GM19438 (cell line): ENCODE results near the gene KCNAB1.

Experiments
- ATAC-seq: cut with Tn5 transposase; IDR thresholded peaks from one replicate; pipeline ENCODE4 v1.9.1; 2021; ENCODE audit warnings: low read depth; ENCODE audit not compliant: unreplicated experiment

KCNAB1 gene

DNA sequence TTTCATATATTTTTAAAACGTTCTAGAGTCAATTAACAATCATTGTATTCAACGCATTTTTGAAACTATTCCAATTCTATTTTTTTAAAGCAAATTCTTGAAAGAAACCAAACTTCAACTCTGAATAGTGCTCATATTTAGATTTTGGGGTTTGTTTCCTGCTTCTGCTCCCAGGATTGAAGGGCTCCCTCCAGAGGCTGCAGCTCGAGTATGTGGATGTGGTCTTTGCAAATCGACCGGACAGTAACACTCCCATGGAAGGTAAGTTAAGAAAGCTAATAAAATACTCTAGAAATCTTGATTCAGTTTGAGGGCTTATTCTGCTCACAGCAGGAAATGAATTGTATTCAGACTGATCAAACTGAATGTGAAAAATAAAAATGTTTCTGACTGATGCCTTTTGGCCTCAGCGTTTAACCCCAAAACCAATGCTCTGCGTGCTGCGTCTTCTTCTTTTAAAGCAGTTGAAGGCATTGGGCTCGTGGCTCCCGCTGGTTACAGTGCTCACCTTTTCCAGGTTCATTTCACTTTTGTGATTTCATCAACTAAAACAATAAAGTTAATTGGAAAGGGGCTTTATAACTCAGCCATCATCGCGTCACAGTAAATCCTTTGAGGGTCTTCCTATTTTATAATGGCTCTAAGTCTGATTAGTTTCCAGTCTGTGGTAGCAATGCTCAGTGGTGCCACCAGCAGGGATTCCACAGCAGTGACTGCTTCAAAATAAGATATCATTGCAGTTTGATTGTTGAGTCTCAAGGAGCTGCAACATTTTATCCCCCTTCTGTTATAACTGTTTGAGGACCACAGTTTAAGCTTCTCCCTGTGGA, 354.4 kb downstream of the KCNAB1 start:
- no peak for ATAC-seq

DNA sequence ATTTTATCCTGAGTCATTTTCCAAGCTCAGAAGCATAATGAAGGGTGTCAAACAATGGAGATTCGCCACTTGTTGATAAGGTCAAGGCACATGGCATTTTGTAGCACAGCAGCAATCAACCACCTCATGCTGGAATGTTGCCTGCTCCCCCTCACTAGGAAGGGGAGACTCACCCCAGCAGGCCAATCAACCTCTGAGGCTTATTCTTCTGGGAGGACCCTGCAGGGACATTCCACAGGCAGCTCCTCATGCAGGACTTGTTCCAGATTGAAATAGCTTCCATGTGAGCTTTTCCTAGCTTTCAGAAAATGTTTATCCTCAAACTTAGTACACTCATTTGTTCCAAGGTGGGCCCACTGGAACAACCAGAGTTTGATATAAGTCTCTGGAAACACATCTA, 356.9 kb downstream of the KCNAB1 start:
- no peak for ATAC-seq

DNA sequence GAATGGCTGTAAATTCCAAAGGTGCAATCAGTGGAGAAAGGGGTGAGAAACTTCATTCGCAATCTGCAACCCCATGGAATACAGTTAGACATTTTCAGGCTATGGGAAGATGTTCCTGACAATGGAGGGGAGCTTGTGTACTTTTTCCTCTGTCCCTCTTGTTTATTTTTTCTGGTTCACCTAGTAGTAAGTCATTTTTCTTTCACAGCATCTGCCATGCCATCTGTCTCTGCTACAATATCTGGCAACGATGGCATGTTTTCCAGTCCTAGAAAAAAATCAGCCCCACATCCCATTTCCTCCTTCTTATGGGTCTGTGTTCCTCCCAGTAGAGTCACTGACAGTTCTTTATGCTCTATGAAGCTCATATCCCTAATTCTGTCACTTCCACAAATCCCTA, 358.5 kb downstream of the KCNAB1 start:
- ATAC-seq: no peak

DNA sequence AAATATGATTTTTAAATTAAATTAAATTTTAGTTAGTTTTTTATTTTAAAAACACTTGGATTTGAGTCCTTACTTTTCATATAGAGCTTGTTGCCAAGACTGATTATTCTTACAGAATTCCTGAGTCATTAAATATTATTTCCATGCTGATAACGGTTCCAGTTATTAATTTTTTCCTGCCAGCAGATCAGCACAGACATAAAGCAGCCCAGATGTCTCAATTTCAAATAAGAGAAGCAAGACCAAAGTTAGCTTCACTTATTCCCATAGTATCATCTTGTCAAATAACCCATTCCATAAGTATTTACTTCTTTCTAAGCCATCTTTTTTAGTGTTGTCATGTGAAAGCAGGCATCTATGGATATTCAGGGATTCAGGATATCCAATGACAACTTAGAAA, 359.2 kb downstream of the KCNAB1 start:
- no peak for ATAC-seq

DNA sequence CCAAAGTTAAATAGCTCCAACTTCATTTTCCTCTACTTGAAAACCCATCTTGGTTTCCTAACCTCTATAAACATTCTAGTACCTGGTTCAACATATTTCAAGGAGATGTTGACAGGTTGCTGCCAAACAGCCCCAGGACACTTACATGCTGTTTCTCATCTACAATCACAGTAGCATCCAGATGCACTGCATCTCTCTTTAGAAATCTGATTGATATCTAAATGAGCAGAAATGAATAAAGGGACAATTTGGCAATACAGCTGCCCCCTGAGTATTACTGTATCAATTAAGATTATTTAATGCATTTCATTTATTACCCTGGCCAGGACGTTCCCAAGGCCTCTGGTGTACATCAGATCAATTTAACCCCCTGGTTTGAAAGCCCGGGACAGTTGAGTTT, 360.6 kb downstream of the KCNAB1 start:
- no peak for ATAC-seq

DNA sequence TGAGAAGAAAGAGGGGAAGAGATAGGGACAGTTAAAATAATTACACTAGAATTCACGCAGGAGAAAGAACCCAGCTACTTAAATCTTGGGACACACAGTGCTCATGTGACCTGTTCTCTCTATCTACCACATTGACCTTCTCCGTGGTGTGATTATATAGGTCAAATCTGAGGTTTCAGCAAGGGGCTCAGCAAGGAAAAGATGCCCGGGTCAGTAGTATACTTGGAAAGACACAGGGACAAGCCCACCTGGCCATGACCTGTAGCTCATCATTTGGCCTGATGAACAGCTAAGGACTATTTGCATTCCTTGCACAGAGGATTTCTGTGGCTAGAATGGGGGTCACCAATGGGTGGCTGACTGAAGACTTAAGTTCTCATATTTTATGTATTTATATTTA, 362.6 kb downstream of the KCNAB1 start:
- ATAC-seq: no peak

DNA sequence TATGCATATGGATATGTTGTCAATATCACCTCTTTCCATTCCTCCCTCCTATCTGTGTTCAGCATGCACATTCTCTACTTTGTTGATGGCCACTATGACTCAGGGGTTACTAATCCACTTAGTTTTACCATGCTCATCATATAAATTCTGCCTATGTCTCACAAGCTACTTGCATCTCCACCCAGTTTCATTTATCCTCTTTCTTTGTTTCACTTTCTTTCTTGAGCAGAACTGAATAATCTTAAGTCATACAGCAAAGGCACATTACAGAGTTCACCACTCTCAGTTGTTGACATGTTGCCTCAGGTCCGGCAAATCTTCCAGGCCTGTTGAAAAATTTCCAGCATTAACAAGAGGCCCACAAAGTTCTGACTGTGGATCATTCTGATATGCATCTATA, 363.0 kb downstream of the KCNAB1 start:
- peak; percentile 80 for ATAC-seq

DNA sequence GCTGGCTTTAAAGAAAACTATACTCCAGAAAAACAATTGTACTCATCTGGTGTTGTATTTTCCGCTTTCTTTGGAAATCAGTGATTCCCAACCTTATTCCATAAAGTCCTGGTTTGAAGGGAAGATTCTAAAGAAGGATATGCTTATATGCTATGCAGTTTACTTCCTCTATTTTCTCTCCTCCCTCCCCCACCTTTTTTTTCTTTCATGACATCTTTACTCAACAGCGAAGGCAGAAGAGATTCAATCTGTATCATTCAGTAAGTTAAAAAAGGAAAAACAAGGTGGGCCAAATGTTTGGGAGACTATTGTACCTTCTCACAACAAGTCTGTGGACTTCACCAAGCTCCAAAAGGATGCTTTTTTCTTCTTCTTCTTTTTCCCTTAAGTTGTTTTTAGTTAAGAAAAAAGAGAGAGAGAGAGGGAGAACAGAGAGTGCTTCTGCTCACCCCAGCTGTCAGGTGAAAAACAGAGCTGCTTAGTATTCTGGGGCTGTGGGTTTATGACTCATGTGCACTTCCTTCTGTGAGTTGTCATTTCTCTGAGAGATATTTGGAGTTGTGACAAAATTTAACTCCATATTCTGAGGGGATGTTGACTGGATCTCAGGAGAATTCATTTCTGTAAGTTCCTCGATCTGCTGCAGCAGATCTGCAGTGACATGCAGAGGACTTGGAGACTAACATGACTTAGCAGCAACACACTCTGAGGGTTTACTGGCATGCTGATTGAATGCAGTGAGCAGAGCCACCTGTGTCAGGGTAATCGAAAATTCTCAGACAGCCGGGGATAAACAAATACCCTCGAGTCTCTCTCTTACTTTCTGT, 363.8 kb downstream of the KCNAB1 start:
- ATAC-seq: peak; percentile 86

DNA sequence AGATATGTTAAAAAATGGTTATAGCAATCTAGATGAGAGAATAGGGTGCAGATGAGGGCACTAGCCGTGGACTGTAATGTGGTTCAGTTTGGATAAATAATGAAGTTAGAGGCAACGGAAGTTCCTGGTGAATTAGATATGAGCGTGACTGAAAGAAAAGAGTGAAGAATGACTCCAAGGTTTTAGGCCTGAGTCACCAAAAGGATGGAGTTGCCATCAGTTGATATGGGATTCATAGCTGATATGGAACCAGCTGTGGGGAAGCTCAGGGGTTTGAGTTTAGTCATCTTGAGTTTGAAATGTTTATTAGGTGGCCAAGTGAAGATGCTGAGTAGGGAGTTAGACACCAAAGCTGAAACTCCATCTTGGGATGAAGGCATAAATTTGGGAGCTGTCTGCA, 368.4 kb downstream of the KCNAB1 start:
- no peak for ATAC-seq

DNA sequence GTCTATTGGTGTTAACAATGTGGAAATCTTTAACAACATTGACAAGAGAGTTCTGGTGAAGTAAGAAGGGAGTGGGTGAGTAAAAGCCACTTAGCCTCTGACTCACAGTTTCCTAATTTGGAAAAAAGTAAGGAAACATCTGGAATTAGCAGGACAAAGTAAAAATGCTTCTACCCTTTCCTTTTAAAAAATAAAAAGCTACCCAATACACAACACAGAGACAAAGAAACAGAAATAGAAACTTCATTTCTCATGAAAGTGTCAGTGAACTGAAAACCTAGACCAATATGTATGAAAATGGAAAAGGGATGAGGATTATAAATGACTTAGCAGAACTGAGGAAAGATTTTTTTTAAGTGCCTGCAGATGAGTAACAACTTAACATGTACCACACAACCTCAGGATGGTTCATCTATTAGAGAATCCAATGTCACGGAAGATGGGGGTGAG, 369.1 kb downstream of the KCNAB1 start:
- peak; percentile 48 for ATAC-seq

DNA sequence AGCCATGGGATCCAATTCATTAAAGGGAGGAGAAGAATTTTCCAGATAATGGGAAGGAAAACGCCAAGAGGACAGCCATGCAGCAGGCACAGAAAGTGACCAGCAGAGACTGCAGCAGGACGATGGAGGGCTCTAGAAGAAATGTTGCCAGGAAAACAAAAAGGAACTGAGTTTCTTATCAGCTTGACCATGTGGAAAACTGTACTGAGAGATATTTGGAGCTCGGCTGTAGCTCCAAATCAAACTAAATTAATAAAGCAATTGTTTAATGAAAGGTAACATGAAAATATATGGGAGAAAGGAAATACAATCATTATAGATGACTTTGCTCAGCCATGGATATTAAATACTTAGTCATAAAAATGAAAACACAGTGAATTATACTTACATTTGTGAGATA, 370.8 kb downstream of the KCNAB1 start:
- no peak for ATAC-seq

DNA sequence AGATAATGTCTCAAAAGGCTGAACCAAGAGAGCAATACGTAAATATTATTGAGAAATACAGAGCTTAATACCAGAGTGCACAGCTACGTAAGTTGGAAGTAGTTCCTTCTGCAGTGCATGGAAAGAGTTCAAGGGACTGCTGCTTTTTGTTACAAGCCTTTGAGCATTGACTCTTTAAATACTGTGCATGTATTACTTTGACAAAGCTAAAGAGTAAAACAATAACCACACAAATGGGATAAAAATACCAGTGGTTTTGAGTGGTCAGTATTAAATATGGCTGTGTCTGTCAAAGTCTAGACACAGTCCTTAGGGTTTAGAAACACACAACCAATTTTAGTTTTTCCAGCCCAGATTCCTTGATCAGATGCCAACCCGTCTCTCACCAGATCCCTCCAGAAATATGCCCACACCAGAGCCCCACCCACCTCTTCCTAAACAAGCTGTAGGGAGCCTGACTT, 372.5 kb downstream of the KCNAB1 start:
- no peak for ATAC-seq

DNA sequence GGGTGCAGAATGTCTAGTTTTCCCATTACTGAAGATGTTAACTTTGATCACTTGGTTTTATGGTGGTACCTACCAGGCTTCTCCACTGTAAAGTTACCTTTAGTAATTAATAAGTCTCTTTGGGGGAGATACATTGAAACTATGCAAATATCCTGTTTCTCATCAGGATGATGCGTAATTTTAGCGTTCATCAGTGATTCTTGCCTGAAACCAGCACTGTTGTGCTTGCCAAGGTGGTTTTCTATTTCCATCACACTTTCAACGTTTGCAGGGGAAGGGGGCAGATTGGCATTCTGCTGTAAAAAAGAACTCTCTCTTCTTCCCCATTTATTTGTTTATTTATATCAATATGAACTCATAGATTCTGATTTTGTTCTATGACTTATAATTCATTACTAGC, 373.5 kb downstream of the KCNAB1 start:
- no peak for ATAC-seq

DNA sequence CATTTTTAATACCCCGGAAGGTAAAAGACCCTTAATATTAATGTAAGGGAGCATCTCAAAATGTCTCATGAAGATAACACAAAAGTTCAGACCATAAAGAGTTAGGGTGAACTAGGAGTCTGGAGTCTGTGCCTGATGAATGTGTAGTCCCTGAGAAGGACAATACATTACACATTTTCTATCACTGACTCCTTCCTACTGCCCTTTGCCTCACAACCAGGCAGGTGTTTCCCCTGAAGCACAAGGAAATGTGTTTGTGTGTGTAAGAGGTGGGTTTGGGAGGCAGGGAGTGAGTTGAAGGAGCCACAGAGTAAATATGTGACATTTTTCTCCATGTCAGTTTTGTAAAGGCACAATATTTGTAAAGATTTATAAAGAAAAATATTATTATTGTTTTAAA, 375.4 kb downstream of the KCNAB1 start:
- ATAC-seq: no peak

DNA sequence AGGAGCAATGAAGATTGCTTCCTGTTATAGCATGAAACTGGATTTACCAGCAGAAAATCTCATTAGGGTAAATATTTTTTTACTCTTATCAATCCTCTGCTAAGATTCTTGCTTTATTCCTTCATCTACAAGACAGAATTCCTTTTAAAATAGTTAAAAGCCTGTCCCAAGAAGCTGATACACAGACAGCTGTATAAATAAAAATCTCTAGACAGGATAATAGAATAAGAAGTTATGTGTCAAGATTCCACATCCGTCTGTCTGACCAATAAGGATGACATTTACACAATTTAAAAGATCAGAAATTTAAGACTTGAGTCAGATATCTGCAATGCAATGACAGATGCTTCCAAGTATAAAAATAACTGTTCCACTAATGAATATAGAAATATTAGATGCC, 376.9 kb downstream of the KCNAB1 start:
- no peak for ATAC-seq

DNA sequence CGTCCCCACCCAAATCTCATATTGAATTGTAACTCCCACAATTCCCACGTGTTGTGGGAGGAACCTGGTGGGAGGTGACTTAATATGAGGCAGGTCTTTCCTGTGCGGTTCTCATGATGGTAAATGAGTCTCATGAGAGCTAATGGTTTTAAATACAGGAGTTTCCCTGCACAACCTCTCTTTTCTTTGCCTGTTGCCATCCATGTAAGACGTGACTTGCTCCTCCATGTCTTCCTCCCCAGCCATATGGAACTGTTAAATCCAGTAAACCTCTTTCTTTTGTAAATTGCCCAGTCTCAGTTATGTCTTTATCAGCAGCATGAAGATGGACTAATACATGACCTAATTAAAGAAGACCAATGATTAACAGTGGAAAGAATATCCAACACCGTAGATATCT, 377.9 kb downstream of the KCNAB1 start:
- no peak for ATAC-seq

DNA sequence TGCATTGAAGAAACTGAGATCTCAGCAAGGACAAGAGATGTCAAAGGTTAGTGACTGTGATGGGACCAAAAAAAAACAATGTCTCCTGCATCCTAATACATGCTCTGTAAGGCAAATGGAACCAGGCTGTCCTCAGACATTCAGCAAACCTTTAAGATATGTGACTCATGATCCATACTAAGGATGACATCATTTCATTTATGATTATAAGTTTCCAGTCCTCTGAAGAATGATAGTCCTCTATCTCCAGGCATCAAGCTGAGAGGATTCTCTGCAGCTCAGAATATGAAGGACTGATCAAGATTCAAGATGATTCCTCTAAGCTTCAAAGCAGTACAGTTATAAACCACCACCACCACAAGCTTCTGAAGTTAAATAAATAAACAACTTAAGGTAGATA, 386.9 kb downstream of the KCNAB1 start:
- ATAC-seq: no peak

DNA sequence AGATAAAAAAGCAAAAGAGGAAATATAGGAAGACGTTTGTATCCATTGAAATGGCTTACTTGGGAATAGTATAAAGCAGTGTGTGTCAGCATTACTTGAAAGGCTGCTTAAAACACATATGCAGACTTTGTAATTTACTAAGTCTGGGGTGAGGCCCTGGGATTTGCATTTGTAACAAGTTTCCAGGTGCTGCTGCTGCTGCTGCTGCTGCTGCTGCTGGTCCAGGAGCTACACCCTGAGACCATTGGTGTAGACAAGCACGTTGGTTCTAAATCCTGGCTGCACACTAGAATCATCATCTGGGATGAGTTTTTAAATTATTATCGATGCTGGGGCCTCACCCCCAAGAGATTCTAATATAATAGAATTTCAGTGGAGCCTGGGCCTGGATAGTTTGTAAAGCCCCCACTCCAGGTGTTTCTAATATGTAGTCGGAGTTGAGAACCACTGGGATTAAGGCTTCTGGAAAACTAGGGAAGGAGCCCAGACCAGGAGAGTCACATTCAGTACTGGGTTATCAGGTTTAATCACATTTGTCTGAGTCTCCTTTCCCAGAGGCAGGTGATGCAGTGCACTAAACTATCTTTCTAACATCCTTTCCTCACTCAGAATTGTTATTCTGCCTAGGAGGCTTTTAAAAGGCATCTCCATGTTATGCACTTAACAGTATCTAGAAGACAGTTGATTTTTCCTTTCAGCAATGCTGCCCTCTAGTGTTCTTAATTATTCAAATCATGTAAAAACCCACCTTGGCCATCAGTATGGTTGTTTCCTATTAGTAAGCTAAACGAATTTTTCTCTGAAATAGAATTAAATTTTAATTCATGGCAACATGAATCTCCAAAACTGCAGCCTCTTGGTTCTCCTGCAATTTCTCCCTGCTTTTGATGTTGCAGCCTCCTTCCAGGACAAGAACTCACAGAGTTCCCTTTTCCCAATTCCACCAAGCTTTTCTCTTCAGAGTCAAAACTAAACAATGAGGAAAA, 389.1 kb downstream of the KCNAB1 start:
- peak; percentile 84 for ATAC-seq

DNA sequence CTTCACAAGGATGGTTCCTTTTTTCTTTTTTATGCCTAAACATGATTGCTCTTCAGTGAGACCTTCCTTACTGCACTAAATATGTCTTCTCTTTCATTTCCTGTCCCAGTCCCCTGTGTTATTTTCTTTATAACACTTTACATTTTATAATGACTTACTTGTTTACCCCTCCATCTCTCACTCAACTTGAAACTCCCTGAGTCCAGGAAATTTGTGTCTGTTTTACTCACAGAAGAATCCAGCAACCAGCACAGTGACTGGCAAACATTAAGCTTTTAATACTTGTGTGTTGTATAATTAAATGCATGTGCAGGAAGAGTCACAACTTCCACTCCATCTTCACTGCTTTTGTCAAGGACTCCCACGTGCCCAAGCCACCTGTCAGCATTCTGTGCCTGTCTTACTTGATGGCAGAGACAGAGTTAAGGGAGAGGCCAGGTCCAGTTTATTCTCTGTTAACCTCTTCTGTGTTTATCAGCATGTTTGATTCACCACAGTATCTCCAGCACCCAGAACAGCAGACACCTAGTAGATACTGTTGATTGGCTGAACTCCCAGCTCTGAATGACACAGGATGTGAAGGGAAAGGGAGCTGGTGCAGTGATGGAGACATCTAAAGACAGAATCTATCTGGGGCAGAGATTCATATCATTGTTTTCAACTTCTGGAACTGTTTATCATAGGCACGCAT, 391.8 kb downstream of the KCNAB1 start:
- no peak for ATAC-seq

DNA sequence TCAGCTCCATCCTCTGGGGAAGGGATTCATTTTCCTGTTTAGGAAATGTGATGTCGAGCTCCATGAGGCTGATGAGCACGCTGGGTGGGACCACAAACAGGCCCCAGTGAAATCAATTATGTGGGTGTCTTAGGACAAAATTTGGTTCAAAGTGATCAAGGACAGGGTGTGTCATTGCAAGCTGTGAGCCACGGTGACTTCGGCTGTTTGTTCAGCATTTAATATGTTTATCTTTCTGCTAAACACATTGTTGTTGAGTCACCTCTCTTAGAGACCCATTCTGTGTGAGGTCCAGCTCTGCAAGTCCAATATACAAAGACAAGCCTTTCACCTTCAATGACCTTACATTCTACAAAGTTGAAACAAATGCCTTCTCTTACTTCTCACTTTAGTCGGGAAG, 393.2 kb downstream of the KCNAB1 start:
- no peak for ATAC-seq
